HuH-7.5 (cell line): ENCODE results near the gene NOSTRIN.

ENCODE experiments used
- DNase-seq: peaks from one replicate; pipeline ENCODE4 v3.0.0; 2011; ENCODE audit warnings: low spot score

The NOSTRIN gene

DNA sequence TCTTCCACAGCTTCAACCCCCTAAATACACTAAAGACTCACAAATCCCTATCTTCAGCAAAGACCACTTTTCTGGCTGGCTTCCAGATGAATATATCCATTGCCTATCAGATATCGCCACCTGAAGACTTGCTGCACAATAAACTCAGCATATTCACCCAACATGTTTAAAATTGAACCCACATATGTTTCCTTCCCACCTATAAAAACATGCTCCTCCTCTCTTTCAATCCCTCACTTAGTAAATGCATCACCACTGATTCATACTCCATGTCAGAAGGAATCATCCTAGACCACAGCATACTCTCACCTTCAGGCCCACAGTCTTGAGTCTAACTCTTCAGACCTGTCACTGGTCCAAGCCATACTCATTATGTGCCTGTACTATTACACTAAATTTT, 82.5 kb downstream of the NOSTRIN start:
- no peak for DNase-seq

DNA sequence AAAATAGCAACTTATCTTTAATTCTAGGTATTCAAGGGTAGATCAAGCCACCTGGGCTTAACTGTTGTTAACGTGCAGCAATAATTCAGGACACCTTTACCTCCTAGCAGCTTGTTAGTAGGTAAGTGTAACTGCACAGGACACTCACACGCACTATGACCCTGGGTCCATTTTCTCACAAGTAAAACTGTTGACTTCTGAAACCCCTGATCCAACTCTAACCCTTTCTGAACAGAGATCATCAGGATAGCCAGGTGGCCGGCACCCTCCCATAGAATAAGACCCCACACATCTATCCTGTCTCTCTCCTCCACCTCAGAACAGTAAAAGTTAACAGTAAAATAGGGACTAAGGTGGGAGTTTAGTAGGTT, 87.2 kb downstream of the NOSTRIN start:
- DNase-seq: no peak

DNA sequence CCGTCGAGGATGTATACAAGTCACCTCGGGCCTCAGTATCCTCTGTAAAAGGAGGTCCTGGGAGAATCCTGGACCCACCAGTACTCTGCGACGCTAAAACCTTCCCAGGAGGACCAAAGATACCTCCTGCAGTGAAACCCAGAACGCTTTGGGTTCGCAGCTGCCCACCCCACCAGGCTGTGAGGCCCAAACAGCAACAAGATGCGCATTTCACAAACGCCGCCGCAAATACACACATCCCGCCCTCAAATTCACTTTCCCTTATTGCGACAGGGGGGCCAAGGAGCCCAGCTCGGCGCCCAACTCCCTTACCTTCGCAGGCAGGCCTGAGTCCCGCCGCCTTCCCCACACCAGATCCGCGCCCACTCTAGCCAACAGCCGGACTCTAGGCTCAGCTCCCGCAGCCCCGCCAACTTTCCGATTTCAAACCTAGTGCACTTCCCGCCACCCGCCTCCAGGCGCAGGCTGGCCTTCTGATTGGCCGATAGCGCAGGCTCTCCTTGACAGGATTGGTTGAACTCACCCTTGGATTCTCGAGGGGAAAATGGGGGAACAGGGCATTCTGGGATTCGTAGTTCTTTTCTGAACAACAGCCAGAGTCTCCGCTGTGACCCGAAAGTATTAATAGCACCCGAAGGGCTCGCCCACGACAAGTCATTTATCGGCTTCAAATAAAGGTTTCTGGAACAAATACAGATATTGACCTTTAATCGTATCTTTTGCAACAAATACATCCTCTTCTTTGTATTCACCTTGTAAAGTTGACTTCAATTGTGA, 87.8 kb downstream of the NOSTRIN start, which contains the start of gene SPC25:
Gene SPC25, minus strand, starts transcription at position 425 of the 777 bp plus-strand sequence. CDS start 911 bp downstream, outside the sequence.
- peak; percentile 93 for DNase-seq

DNA sequence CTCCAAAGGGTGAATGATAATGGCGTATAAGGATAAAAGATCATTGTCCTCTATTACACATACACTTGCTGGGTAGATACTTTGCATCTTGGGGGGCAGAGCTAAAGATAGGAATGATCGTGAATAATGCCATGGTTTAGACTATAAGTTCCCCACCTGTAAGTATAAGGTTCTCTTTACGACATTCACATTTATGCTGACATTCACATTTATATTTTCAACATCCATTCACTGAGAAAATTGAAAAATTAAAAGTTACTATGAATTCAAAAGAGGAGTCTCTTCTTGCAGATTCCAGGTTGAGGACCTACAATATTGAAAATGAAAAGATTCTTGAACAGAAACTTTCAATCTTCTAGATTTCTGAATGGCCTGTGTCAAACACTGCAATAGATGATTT, 89.9 kb downstream of the NOSTRIN start:
- DNase-seq: no peak

DNA sequence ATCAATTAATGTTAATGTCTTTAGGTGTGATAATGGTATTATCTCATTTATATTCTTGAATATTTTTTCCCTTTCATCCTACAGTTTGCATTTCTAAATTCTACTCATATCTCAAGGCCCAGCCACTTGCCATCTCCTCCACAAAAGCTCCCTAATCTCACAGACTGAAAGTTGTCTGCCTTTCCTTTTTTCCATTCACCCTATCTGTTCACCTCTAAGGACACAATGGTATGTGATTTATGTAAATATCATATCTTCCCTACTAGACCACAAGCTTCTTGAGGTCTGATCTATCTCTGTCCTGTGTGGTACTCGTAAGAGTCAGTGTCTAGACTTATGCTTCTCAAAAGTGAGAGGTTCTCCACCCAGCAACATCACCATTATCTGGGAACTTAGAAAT, 91.7 kb downstream of the NOSTRIN start:
- DNase-seq: no peak

DNA sequence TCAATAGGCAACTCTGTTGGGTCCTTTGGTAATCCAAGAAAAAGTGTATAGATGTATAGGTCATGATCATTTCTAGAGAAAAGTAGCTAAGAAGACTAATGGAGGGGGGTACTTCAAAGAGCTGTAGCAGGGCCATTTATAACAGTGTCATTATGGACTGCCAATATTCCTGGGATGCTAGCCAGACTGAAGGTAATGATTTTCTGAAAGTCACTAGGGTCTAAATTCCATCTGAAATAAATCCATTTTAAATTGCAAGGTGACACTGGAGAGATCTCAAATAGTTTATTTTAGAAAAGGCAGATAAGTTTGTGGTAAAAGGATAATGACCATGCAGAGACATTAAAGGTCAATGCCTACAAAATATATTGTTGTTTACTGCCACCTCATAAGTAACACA, 92.3 kb downstream of the NOSTRIN start:
- no peak for DNase-seq

DNA sequence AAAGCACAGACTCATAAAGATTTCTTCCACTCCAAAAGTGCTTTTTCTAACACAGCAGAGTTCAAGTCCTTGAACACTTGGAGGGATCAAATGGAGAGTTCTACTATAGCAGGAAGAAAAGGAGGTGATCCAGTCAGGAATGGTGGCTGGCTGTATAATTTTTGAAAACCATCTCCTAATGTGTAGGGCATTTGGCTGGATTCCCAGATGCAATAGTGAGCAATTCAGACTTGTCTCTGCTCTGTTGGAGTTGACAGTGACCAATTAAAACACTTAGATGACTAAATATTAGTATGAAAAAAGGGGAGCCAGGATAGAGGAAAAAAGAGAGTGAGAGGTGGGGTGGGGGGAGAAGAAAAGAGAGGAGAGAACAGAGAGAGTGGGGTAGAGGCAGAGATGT, 93.3 kb downstream of the NOSTRIN start:
- DNase-seq: no peak

DNA sequence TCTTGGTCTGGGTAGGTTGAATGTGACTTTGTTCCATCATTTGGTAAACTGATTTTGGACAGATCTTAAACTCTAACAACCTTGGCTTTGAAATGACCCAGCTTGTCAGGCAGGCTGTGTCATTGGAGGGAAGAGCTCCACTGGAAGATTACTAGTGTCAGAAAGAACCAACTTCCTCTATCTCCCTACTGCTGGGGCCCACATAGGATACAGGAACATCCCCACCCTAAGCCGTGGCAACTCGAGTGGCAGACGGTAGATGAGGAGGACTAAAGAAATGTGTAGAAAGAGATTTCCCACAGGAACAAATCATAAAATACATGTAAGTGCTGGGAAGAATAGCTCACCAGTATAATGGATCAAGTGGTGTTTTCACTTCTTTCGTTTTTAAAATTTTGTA, 94.3 kb downstream of the NOSTRIN start:
- DNase-seq: no peak

DNA sequence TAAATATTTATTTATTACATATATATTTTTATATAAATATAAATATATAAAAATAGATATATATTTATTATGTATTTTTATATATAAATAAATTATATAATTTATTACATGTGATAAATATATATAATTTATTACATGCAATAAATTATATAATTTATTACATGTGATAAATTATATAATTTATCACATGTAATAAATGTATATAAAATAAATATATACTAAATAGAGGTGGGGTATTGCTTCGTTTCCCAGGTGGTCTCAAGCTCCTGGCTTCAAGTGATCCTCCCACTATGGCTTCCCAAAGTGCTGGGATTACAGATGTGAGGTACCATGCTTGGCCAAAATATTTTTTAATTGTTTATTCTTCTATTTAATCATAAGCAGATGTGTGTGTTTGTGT, 95.0 kb downstream of the NOSTRIN start:
- DNase-seq: no peak

DNA sequence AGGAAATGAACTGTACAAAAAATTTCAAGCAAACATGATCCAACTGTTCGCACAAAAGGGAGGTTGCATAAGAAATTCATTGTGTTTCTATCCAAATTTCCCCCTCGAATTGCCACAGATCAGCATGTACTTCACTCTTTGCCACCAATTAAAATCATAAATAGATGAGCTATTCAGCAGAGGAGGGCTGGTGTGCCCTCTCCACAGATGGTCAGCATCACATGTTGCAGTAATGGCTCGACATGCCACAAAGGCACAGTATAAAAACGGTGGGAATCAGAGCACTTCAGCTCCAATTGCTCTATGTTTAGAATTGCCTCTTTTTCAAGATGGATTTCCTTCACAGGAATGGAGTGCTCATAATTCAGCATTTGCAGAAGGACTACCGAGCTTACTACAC, 98.6 kb downstream of the NOSTRIN start, which contains the start of gene G6PC2:
Gene G6PC2, plus strand, starts transcription at position 289 of the 400 bp plus-strand sequence. Its CDS starts 41 bp downstream, at position 330.
- DNase-seq: no peak

DNA sequence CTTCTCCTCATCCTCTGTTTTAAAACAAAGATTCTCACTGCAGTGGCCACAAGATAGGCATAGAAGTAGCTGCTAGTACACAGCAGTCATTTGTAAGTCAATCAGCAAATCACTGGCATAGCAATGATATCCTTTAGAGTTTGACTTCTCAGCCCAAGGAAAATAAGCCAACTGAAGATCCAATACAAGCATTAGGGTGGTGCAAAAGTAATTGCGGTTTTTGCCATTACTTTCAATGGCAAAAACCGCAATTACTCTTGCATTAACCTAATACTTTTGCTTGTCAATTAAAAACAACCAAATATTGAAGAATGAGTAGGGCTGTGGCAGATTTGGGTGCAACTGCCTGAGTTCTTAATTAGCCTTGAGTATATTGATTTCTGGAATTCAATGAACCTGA, 101.5 kb downstream of the NOSTRIN start:
- DNase-seq: no peak

DNA sequence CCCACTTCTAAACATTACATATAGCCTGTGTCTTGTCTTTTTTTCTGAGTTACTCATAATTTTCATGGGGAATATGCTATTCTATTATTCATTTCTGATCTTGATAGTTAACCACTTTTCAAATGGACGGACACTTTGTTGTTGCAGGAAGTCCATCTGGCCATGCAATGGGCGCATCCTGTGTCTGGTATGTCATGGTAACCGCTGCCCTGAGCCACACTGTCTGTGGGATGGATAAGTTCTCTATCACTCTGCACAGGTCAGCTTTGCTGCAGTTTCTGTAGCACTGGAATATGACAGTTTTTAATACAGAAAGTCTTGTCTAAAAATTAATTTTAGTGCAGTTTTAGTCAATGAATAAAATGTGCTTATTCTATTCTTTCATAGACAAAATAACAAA, 101.9 kb downstream of the NOSTRIN start:
- no peak for DNase-seq

DNA sequence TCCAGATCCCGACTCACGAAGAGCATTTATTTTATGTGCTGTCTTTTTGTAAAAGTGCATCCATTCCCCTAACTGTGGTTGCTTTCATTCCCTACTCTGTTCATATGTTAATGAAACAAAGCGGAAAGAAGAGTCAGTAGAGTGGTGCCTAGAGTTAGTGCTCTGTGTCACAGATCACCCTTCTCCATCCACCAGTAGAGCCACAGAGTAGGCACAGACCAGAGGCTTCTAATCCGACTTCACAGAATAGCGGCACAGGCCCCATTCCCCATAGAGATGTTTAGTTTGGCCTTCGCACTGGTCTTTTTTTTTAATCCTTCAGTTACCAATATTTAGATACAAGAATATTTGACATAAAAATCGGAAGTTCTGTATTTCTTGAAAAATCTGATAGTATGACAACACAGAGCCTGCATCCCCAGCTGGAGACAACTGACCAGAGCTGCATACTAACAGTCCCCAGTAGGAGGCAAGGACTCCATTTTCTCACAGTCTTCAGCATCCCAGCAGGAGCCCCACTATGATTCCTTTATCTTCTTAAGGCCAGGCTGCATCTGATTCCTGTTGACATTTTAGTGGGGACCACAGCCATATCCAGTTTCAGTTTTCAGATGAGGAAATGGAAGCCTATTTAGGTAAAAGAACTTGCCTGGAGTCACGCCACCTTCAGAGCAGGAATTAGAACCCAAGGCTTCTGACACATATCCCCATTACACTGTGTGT, 105.7 kb downstream of the NOSTRIN start:
- DNase-seq: no peak

DNA sequence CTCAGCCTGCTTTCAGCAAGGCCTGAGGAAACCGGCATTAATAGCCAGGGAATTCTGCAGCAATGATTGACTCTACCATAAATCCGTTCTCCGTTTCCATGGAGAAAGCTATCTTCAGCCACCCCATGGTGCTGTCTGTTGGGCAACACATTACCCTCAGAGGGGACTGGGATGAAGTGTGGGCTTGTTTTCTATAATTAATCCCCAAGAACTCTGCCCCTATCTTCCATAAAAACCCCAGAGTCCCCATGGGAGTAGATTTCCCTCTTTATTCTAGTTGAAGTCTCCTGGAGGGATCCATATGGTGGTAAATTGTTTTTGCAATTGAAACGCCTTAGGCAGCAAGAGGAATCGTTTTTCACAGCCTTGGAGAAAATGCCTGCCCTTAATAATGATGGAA, 107.9 kb downstream of the NOSTRIN start:
- no peak for DNase-seq

DNA sequence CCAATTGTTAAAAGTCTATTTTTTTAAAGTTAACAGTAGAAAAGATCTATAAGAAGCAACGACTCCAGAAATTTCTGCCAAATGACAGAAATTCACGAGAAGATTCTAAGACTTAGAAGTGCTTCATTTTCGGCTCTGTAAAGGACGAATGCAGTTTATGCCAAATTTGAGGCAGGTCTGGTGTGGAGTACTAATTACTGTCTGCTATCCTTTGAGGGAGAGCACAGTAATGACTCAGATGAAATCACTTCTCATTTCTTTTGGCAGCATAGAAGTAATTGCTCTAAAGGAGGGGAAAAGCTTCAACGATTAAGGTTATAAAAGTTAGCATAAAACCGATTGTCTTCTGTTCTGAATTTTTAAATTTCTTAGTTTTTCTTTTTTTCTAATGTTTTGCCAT, 110.0 kb downstream of the NOSTRIN start:
- no peak for DNase-seq

DNA sequence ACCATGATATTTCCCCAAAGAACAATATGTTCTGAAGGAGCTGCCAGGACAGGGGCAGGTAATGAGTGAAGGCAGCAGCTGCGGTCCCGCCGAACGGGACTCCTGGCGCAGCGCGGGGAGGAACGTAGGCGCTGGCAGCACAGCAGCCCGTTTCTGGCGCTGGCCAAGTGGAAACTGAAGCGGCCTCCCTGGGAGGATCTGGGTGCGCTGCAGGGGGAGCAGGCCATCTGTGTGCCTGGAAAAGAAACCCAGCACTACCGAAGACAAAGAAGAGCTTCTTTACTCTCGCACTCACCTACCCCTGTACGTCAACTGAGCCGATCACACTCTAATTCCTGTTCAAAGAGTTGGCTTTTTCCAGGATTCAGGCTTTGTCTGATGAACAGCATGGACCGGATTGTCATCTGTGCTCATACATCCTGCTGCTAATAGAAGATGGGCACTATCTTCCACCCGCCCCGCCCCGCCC, 110.5 kb downstream of the NOSTRIN start:
- no peak for DNase-seq

DNA sequence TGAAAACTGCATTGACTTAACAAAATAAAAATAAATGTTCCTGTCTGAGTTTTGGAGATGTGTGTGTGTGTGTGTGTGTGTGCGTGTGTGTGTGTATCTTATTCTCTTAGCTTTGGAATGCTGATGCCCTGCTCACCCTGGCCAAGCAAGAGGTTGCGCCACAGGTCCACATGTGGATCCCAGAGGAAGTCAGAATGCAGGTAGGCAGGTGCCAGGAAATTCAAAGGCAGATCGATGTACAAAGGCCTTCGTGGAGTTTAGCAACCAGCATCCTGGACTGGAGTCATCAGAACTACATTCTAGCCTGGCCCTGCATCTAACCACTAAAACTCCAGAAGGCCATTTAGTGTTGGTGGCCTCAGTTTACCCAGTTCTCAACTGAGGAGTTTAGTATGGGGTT, 111.1 kb downstream of the NOSTRIN start:
- DNase-seq: no peak
